Lower leg skin (tissue), 3 donors: ENCODE data around the gene KCNJ15.

Experiments
- POLR2A ChIP-seq, 2 donors: fragments of 450-650 bp; IDR thresholded peaks; one replicate each; pipeline ENCODE4 v1.6.1; 2016 to 2017; ENCODE audit warnings: antibody characterized with exemption in 2 of 2, mild to moderate bottlenecking in 1 of 2, moderate library complexity in 1 of 2
- TF ChIP-seq, protein P1 (sequence below), 3 donors: fragments of 450-650 bp; IDR thresholded peaks; one replicate each; pipeline ENCODE4 v1.5.1; 2016; ENCODE audit warnings: antibody characterized with exemption in 3 of 3, mild to moderate bottlenecking in 3 of 3, moderate library complexity in 2 of 3

DNA sequence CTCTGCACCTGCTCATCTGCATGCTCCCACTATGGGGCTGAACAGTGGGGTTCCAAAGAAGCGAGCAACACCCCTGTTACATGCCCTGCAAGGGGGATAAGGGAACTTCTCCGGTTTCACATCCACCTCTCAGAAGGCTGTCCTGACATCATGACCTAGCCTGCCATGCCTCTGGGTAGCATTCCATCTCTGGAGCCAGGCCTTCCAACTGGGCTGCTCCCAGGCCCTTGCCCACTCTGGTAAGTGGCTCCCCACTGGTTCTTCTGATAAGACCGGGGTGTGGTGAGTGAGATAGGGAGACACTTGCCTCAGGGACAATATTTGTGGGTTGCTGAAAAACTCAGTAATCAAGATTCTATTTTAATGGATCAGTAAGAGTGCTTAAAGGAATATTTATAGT is 57.8 kb downstream of the KCNJ15 start:
- TF ChIP-seq, protein P1, sequence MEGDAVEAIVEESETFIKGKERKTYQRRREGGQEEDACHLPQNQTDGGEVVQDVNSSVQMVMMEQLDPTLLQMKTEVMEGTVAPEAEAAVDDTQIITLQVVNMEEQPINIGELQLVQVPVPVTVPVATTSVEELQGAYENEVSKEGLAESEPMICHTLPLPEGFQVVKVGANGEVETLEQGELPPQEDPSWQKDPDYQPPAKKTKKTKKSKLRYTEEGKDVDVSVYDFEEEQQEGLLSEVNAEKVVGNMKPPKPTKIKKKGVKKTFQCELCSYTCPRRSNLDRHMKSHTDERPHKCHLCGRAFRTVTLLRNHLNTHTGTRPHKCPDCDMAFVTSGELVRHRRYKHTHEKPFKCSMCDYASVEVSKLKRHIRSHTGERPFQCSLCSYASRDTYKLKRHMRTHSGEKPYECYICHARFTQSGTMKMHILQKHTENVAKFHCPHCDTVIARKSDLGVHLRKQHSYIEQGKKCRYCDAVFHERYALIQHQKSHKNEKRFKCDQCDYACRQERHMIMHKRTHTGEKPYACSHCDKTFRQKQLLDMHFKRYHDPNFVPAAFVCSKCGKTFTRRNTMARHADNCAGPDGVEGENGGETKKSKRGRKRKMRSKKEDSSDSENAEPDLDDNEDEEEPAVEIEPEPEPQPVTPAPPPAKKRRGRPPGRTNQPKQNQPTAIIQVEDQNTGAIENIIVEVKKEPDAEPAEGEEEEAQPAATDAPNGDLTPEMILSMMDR (IDR thresholded peaks at IDR 0.05) = no peak
- TF ChIP-seq POLR2A (IDR thresholded peaks at IDR 0.05) = no peak
